Endothelial cell of umbilical vein (primary cell): ENCODE results near the gene DBR1.

ENCODE experiments used
- EZH2 ChIP-seq: IDR thresholded peaks from 2 replicates; pipeline ENCODE4 v1.6.1; 2012; ENCODE audit warnings: borderline replicate concordance, low read depth, mild to moderate bottlenecking, moderate library complexity, low read length, inconsistent platforms; ENCODE audit not compliant: severe bottlenecking
- FOS ChIP-seq: IDR thresholded peaks from 2 replicates; pipeline ENCODE4 v1.6.1; 2011; ENCODE audit warnings: mild to moderate bottlenecking, low read length, moderate library complexity, borderline replicate concordance; ENCODE audit not compliant: insufficient read depth
- GATA2 ChIP-seq: IDR thresholded peaks from 2 replicates; pipeline ENCODE4 v1.7.0; 2011; ENCODE audit warnings: low read depth, mild to moderate bottlenecking, moderate library complexity, mixed read lengths, low read length; ENCODE audit not compliant: insufficient read length, insufficient read depth
- JUN ChIP-seq: IDR thresholded peaks from 2 replicates; pipeline ENCODE4 v1.6.1; 2011; ENCODE audit warnings: borderline replicate concordance, low read depth; ENCODE audit not compliant: insufficient read length, insufficient read depth
- MAX ChIP-seq: IDR thresholded peaks from 2 replicates; pipeline ENCODE4 v1.6.1; 2011; ENCODE audit not compliant: insufficient read depth, insufficient read length
- MYC ChIP-seq: IDR thresholded peaks from one replicate; pipeline ENCODE4 v1.6.1; 2011; ENCODE audit warnings: mild to moderate bottlenecking, low read depth, low read length
- POLR2A ChIP-seq: IDR thresholded peaks from 2 replicates; pipeline ENCODE4 v1.6.1; 2012; ENCODE audit warnings: low read depth, mild to moderate bottlenecking, control low read depth, low read length
- POLR2AphosphoS5 ChIP-seq: IDR thresholded peaks from 2 replicates; pipeline ENCODE4 v1.6.1; 2012; ENCODE audit warnings: low read depth, mild to moderate bottlenecking, control low read depth, low read length, moderate library complexity; ENCODE audit not compliant: insufficient read depth
- TF ChIP-seq, protein P1 (sequence below), 2 donors: IDR thresholded peaks; 1 replicate in 1 of 2; 2 replicates in 1 of 2; pipeline ENCODE4 v1.5.1; 2011; ENCODE audit warnings: low read length in 2 of 2, mild to moderate bottlenecking in 2 of 2, moderate library complexity in 2 of 2, control low read depth in 1 of 2, inconsistent platforms in 1 of 2, low read depth in 1 of 2; ENCODE audit not compliant: insufficient read depth in 1 of 2; ENCODE audit errors: extremely low read depth in 1 of 2

- TF ChIP-seq, protein P1, sequence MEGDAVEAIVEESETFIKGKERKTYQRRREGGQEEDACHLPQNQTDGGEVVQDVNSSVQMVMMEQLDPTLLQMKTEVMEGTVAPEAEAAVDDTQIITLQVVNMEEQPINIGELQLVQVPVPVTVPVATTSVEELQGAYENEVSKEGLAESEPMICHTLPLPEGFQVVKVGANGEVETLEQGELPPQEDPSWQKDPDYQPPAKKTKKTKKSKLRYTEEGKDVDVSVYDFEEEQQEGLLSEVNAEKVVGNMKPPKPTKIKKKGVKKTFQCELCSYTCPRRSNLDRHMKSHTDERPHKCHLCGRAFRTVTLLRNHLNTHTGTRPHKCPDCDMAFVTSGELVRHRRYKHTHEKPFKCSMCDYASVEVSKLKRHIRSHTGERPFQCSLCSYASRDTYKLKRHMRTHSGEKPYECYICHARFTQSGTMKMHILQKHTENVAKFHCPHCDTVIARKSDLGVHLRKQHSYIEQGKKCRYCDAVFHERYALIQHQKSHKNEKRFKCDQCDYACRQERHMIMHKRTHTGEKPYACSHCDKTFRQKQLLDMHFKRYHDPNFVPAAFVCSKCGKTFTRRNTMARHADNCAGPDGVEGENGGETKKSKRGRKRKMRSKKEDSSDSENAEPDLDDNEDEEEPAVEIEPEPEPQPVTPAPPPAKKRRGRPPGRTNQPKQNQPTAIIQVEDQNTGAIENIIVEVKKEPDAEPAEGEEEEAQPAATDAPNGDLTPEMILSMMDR (IDR thresholded peaks at IDR 0.05; ENCODE audit: extremely low read depth in 1 of 2, insufficient read depth in 1 of 2, low read depth in 1 of 2, low read length in 2 of 2), result no peak
- TF ChIP-seq EZH2 (no peak), POLR2A (no peak), POLR2AphosphoS5 (no peak), MYC (no peak), JUN (no peak), GATA2 (no peak), FOS (no peak), MAX (no peak)
Observed at GRCh38 chr3:138184994-138185393, 10.3 kb upstream of the DBR1 start.
